Measurements from ENCODE around the gene KRT5.

Gene KRT5

GRCh38 chr12:52477651-52478050 lies 42.5 kb downstream of the KRT5 start:
- no peak for DNase-seq
- in situ Hi-C loops (cut with HindIII; ENCODE audit: low pct_ligation_motif_present, low pct_unique_long_range_greater_than_20kb, low sequenced_read_pairs), result no loop called here

- in situ Hi-C loops (cut with HindIII; ENCODE audit: low pct_ligation_motif_present, low pct_unique_long_range_greater_than_20kb, low sequenced_read_pairs), result no loop called here
- no peak for DNase-seq
These were observed 46.0 kb downstream of the KRT5 start for GRCh38 chr12:52474212-52474611.

DNA sequence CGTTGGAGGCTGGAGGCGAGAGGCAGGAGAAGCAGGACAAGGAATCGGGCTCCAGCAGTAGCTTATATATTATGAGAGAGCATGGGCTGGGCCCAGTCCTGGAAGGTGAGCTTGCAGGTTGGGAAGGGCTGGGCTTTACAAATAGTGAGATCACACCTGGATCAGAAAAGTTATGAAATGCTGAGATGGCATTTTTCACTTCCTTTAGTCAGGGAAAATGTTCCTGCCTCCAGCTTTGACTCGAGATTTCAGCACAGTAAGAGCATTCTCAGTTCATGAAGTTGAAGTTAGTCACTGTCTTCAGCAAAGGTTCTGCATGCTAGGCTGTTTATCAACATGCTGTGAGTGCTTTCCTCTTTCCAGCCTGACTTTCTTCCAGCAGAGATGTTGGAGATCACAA lies 46.4 kb downstream of the KRT5 start, which contains the start of gene KRT6C:
Gene KRT6C, minus strand, starts transcription at position 38 of the 400 bp plus-strand sequence. CDS start 68 bp downstream, outside the sequence.
- no peak for DNase-seq

GRCh38 chr12:52469853-52470252 lies 50.3 kb downstream of the KRT5 start:
- no peak for DNase-seq
- in situ Hi-C loops (cut with HindIII; ENCODE audit: low pct_ligation_motif_present, low pct_unique_long_range_greater_than_20kb, low sequenced_read_pairs), result no loop called here

More for the DNA sequence above, 46.4 kb downstream of the KRT5 start, which contains the start of gene KRT6C:
- in situ Hi-C loops (cut with HindIII; ENCODE audit: low pct_ligation_motif_present, low pct_unique_long_range_greater_than_20kb, low sequenced_read_pairs), result no loop called here

DNA sequence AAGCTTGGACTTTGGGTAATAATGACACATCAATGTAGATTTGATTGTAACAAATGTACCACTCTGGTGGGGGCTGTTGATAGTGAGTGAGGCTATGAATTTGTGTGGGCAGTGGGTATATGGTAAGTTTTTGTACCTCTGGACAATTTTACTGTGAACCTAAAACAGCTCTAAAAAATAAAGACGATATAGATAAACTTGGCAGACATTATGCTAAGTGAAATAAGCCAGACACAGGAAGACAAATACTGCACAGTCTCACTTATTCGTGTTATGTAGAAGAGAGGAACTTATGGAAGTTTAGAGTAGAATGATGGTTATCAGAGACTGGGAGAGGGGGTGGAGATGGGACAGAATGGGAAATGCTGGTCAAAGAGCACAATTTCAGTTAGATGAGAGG lies 55.3 kb downstream of the KRT5 start:
- DNase-seq, result no peak
- in situ Hi-C loops (cut with HindIII; ENCODE audit: low pct_ligation_motif_present, low pct_unique_long_range_greater_than_20kb, low sequenced_read_pairs), result no loop called here
